HepG2 (cell line): Measurements from ENCODE around the gene ADAT3. TPM values are rescaled to one million over a fixed set of nuclear protein-coding genes. Genes with fewer than 3 reads are reported as not detected.
A peak's percentile ranks its signal among the peaks of the same experiment; 100 is the strongest.

Experiments
- AKAP8 ChIP-seq: sonication (generic); formaldehyde crosslinking; IDR thresholded peaks from 2 replicates; pipeline ENCODE4 v1.5.1; 2020; ENCODE audit warnings: mild to moderate bottlenecking, missing genetic modification reagents
- CBX1 ChIP-seq: IDR thresholded peaks from one replicate; pipeline ENCODE4 v1.6.1; 2016; ENCODE audit warnings: antibody characterized with exemption, low read depth
- CSRNP1 ChIP-seq: sonication (generic); formaldehyde crosslinking; IDR thresholded peaks from 2 replicates; pipeline ENCODE4 v1.8.1; 2023; ENCODE audit warnings: mild to moderate bottlenecking, missing genetic modification reagents
- GLI4 ChIP-seq: sonication (generic); formaldehyde crosslinking; IDR thresholded peaks from 2 replicates; pipeline ENCODE4 v1.5.1; 2020; ENCODE audit warnings: missing genetic modification reagents, mild to moderate bottlenecking, moderate library complexity, borderline replicate concordance
- IKZF1 ChIP-seq: fragments of 450-650 bp; IDR thresholded peaks from 2 replicates; pipeline ENCODE4 v1.7.1; 2016
- IRF2 ChIP-seq: IDR thresholded peaks from 2 replicates; pipeline ENCODE4 v1.6.1; 2018; ENCODE audit warnings: missing genetic modification reagents, missing compliant biosample characterization
- RELA ChIP-seq: sonication (generic); formaldehyde crosslinking; IDR thresholded peaks from 2 replicates; pipeline ENCODE4 v1.4.0; 2020; ENCODE audit warnings: missing genetic modification reagents
- RXRA ChIP-seq: sonication (generic); formaldehyde crosslinking; IDR thresholded peaks from 2 replicates; pipeline ENCODE4 v1.5.1; 2020; ENCODE audit warnings: missing genetic modification reagents
- UBTF ChIP-seq: sonication (generic); formaldehyde crosslinking; IDR thresholded peaks from 2 replicates; pipeline ENCODE4 v1.4.0; 2020; ENCODE audit warnings: mild to moderate bottlenecking, missing genetic modification reagents
- ZBTB4 ChIP-seq: sonication (generic); formaldehyde crosslinking; IDR thresholded peaks from 2 replicates; pipeline ENCODE4 v1.4.0; 2020; ENCODE audit warnings: missing genetic modification reagents, mild to moderate bottlenecking, borderline replicate concordance
- ZNF124 ChIP-seq: sonication (generic); formaldehyde crosslinking; IDR thresholded peaks from 2 replicates; pipeline ENCODE4 v1.4.0; 2020; ENCODE audit warnings: missing genetic modification reagents
- ZNF550 ChIP-seq: sonication (generic); formaldehyde crosslinking; IDR thresholded peaks from 2 replicates; pipeline ENCODE4 v1.4.0; 2020; ENCODE audit warnings: mild to moderate bottlenecking, missing genetic modification reagents, borderline replicate concordance
- ZNF557 ChIP-seq: sonication (generic); formaldehyde crosslinking; IDR thresholded peaks from 2 replicates; pipeline ENCODE4 v1.4.0; 2020; ENCODE audit warnings: missing genetic modification reagents
- ZNF749 ChIP-seq: sonication (generic); formaldehyde crosslinking; IDR thresholded peaks from 2 replicates; pipeline ENCODE4 v1.8.0; 2022; ENCODE audit warnings: mild to moderate bottlenecking, missing genetic modification reagents, moderate library complexity, borderline replicate concordance
- ZXDC ChIP-seq: sonication (generic); formaldehyde crosslinking; IDR thresholded peaks from 2 replicates; pipeline ENCODE4 v1.5.0; 2020; ENCODE audit warnings: mild to moderate bottlenecking, missing genetic modification reagents
- polyA plus RNA-seq, 8 experiments: library from polyadenylated mRNA; depleted of rRNA in 3 of 8; stranded (reverse) in 7 of 8; unstranded in 1 of 8; fragments of >200 nt; fragmentation: Illumina TruSeq in 4 of 8; extraction: Trizol in 4 of 8; gene quantifications; 2 replicates each; pipeline versions ENCODE4 v1.2.1 to v1.2.3, GENCODE V29; 2011 to 2016; ENCODE audit warnings: low read depth in 4 of 8, missing spikeins in 1 of 8, mixed read lengths in 1 of 8; ENCODE audit not compliant: insufficient read depth in 1 of 8
- total RNA-seq, 5 experiments: library from RNA; depleted of rRNA; stranded (reverse); fragments of >200 nt; fragmentation: Illumina TruSeq; extraction: Trizol; gene quantifications; 2 replicates each; pipeline ENCODE4 v1.2.3, GENCODE V29; 2016; ENCODE audit warnings: low read depth in 1 of 5

The ADAT3 gene
- total and polyA plus RNA-seq, 2 of the 13 experiments (the other 11 are each of a cell fraction or from before 2014, with no cell fraction given) = 0.95 to 3.5 TPM

GRCh38 chr19:1875646-1876495 lies 29.3 kb upstream of the ADAT3 start (continued):
- TF ChIP-seq UBTF (peak; percentile 84), AKAP8 (CRISPR knock-in tag) (peak; percentile 100), RXRA (CRISPR knock-in tag) (peak; percentile 75), ZXDC (peak; percentile 36), CBX1 (peak; percentile 73), CSRNP1 (CRISPR knock-in tag) (peak; percentile 48; the same call in 1 of the 2 replicates), ZNF557 (CRISPR knock-in tag) (peak; percentile 55; the same call in 1 of the 2 replicates), GLI4 (CRISPR knock-in tag) (no peak), IKZF1 (no peak), RELA (CRISPR knock-in tag) (peak; percentile 96), ZNF124 (CRISPR knock-in tag) (peak; percentile 39; the same call in 1 of the 2 replicates), IRF2 (CRISPR knock-in tag) (peak; percentile 92), ZNF550 (no peak), ZNF749 (CRISPR knock-in tag) (no peak), ZBTB4 (CRISPR knock-in tag) (peak; percentile 91; the same call in 1 of the 2 replicates)
